Right kidney (tissue), 9 donors: ENCODE results near the gene ICA1.
"Not testable (repeated sequence)": the region's sequence is repeated elsewhere in the genome, so short reads cannot be mapped to it uniquely, and the experiment has no call there.

Source experiments
- DNase-seq: peaks from one replicate; pipeline ENCODE4 v3.0.0-alpha.2; 2016
- long read RNA-seq, 8 donors: transcript quantifications; one replicate each; lab custom pipeline, GENCODE V29; 2026

The ICA1 gene
- long read RNA-seq, donor 1, partial matches to known transcripts, result 7 of 14 reads
- long read RNA-seq, donor 1, other reads (novel, unspliced or antisense), result 0 of 14 reads
- long read RNA-seq, donor 2, partial matches to known transcripts, result 0 of 1 reads
- long read RNA-seq, donor 2, other reads (novel, unspliced or antisense), result 0 of 1 reads
- long read RNA-seq, donor 3, partial matches to known transcripts, result 0 of 1 reads
- long read RNA-seq, donor 3, other reads (novel, unspliced or antisense), result 0 of 1 reads
- long read RNA-seq, donor 4, partial matches to known transcripts, result 0 of 1 reads
- long read RNA-seq, donor 4, other reads (novel, unspliced or antisense), result 0 of 1 reads
- long read RNA-seq, donor 5, partial matches to known transcripts, result 0 of 3 reads
- long read RNA-seq, donor 5, other reads (novel, unspliced or antisense), result 0 of 3 reads
- long read RNA-seq, donor 6, partial matches to known transcripts, result 0 of 9 reads
- long read RNA-seq, donor 6, other reads (novel, unspliced or antisense), result 8 of 9 reads
- long read RNA-seq, donor 7, partial matches to known transcripts, result 0 of 5 reads
- long read RNA-seq, donor 7, other reads (novel, unspliced or antisense), result 5 of 5 reads
- long read RNA-seq, donor 8, partial matches to known transcripts, result 0 of 11 reads
- long read RNA-seq, donor 8, other reads (novel, unspliced or antisense), result 8 of 11 reads

- DNase-seq, result peak; percentile 74
Observed at GRCh38 chr7:8261711-8262695, at the start of gene ICA1. Gene ICA1 (minus strand): TSS chr7:8262167. CDS start chr7:8235926, 26,241 bp downstream.

GRCh38 chr7:8310876-8311275 lies 48.9 kb upstream of the ICA1 start:
- DNase-seq, result no peak

- no peak for DNase-seq
Observed at GRCh38 chr7:8305625-8306388, 43.8 kb upstream of the ICA1 start.

- no peak for DNase-seq
Observed at GRCh38 chr7:8305104-8305503, 43.1 kb upstream of the ICA1 start.

- no peak for DNase-seq
Observed at GRCh38 chr7:8303904-8304528, 42.0 kb upstream of the ICA1 start.

- DNase-seq, result not testable (repeated sequence)
Observed at GRCh38 chr7:8297023-8297422, 35.1 kb upstream of the ICA1 start.

- DNase-seq, result no peak
Observed at GRCh38 chr7:8296362-8296659, 34.3 kb upstream of the ICA1 start.

- DNase-seq, result peak; percentile 36
Observed at GRCh38 chr7:8295638-8296361, 33.8 kb upstream of the ICA1 start.

- DNase-seq, result no peak
Observed at GRCh38 chr7:8291397-8292141, 29.6 kb upstream of the ICA1 start.

GRCh38 chr7:8290645-8291308 lies 28.8 kb upstream of the ICA1 start:
- DNase-seq, result no peak

GRCh38 chr7:8286118-8286517 lies 24.2 kb upstream of the ICA1 start:
- DNase-seq, result no peak

GRCh38 chr7:8285155-8285554 lies 23.2 kb upstream of the ICA1 start:
- no peak for DNase-seq

GRCh38 chr7:8284606-8285005 lies 22.6 kb upstream of the ICA1 start:
- no peak for DNase-seq

GRCh38 chr7:8283968-8284367 lies 22.0 kb upstream of the ICA1 start:
- DNase-seq, result no peak

GRCh38 chr7:8282871-8283270 lies 20.9 kb upstream of the ICA1 start:
- no peak for DNase-seq

GRCh38 chr7:8282162-8282561 lies 20.2 kb upstream of the ICA1 start:
- no peak for DNase-seq

- no peak for DNase-seq
Observed at GRCh38 chr7:8278183-8278582, 16.2 kb upstream of the ICA1 start.

- DNase-seq, result no peak
Observed at GRCh38 chr7:8277394-8277982, 15.5 kb upstream of the ICA1 start.

- DNase-seq, result no peak
Observed at GRCh38 chr7:8274589-8274988, 12.6 kb upstream of the ICA1 start.
